Activated gamma-delta T cell treated with anti-CD3 and anti-CD28 coated beads, Interleukin-2, amount 50 U/mL, for 16 hours (primary cell): ENCODE results near the gene CHST11.
"Not testable (repeated sequence)": the region's sequence is repeated elsewhere in the genome, so short reads cannot be mapped to it uniquely, and the experiment has no call there.

Experiments used
- DNase-seq: peaks from one replicate; pipeline ENCODE4 v3.0.0-alpha.2; 2020; ENCODE audit warnings: low read depth

CHST11 gene

DNA sequence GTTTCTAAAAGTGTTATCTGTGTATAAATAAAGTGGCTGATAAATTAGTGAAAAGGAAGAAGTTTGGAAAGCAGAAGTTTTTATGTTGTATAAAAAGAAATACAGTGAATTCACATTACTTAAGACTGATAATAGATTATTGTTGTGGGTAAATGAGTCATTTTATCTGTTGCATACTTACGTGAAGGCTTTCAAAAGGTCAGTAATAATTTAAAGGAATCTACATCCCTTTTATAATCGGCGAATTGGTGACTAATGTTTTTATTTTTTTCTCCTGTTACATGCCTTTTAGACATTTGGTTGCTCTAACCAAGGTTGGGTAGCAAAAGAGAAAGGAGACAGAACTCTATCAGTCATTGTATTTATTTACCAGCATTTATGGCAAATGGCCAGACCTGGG lies 345.5 kb downstream of the CHST11 start:
- DNase-seq: no peak

GRCh38 chr12:104805186-104805585 lies 348.4 kb downstream of the CHST11 start:
- no peak for DNase-seq

DNA sequence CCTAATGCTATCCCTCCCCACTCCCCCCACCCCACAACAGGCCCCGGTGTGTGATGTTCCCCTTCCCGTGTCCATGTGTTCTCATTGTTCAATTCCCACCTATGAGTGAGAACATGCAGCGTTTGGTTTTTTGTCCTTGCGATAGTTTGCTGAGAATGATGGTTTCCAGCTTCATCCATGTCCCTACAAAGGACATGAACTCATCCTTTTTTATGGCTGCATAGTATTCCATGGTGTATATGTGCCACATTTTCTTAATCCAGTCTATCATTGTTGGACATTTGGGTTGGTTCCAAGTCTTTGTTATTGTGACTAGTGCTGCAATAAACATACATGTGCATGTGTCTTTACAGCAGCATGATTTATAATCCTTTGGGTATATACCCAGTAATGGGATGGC lies 349.4 kb downstream of the CHST11 start:
- DNase-seq: not testable (repeated sequence)

- DNase-seq: no peak
These were observed 352.5 kb downstream of the CHST11 start for GRCh38 chr12:104809251-104809650.

- no peak for DNase-seq
These were observed 353.1 kb downstream of the CHST11 start for GRCh38 chr12:104809706-104810385.
